SK-N-SH (cell line): ENCODE data around the gene FOXL1.

Source experiments
- CTCF ChIP-seq: fragments of 200-600 bp; sonication (generic); IDR thresholded peaks from 2 replicates; pipeline ENCODE4 v1.6.1; 2017; ENCODE audit warnings: antibody characterized with exemption, mild to moderate bottlenecking, moderate library complexity
- EP300 ChIP-seq, 2 experiments: IDR thresholded peaks; 2 replicates each; pipeline versions ENCODE4 v1.4.0 to v1.6.1; 2012; ENCODE audit warnings: borderline replicate concordance in 1 of 2, low read depth in 1 of 2, low read length in 1 of 2
- FOXM1 ChIP-seq: IDR thresholded peaks from 2 replicates; pipeline ENCODE4 v1.4.0; 2012; ENCODE audit warnings: low read depth, mild to moderate bottlenecking
- POLR2AphosphoS5 ChIP-seq: IDR thresholded peaks from 2 replicates; pipeline ENCODE4 v1.6.1; 2012; ENCODE audit warnings: low read depth, low read length
- RAD21 ChIP-seq: IDR thresholded peaks from 2 replicates; pipeline ENCODE4 v1.6.1; 2012; ENCODE audit warnings: mild to moderate bottlenecking, low read length
- RCOR1 ChIP-seq: fragments of 150-350 bp; IDR thresholded peaks from 2 replicates; pipeline ENCODE4 v1.6.1; 2017; ENCODE audit warnings: antibody characterized with exemption, low read length
- REST ChIP-seq: IDR thresholded peaks from 2 replicates; pipeline ENCODE4 v1.6.1; 2012; ENCODE audit warnings: mild to moderate bottlenecking, low read depth, low read length, moderate library complexity
- TAF1 ChIP-seq: IDR thresholded peaks from 2 replicates; pipeline ENCODE4 v1.6.1; 2012; ENCODE audit warnings: low read depth, mild to moderate bottlenecking, low read length, moderate library complexity, borderline replicate concordance
- USF2 ChIP-seq: fragments of 150-350 bp; IDR thresholded peaks from 2 replicates; pipeline ENCODE4 v1.6.1; 2017; ENCODE audit warnings: antibody characterized with exemption, low read length, low read depth, borderline replicate concordance

GRCh38 chr16:86597126-86597879 lies 19.0 kb downstream of the FOXL1 start:
- TF ChIP-seq POLR2AphosphoS5 (no peak), EP300 (IDR thresholded peaks at IDR 0.05; ENCODE audit: borderline replicate concordance in 1 of 2, low read depth in 1 of 2, low read length in 1 of 2) (no peak), CTCF (no peak), RAD21 (no peak), REST (no peak), FOXM1 (no peak), USF2 (no peak), RCOR1 (no peak), TAF1 (no peak)
